Ishikawa (cell line): ENCODE results near the gene TCF7L2.

Experiments used
- EP300 ChIP-seq: IDR thresholded peaks from 2 replicates; pipeline ENCODE4 v1.6.1; 2012; ENCODE audit warnings: borderline replicate concordance
- FOXM1 ChIP-seq: IDR thresholded peaks from 2 replicates; pipeline ENCODE4 v1.6.1; 2012; ENCODE audit warnings: low read depth, borderline replicate concordance
- TAF1 ChIP-seq: IDR thresholded peaks from 2 replicates; pipeline ENCODE4 v1.6.1; 2012; ENCODE audit warnings: low read depth, mild to moderate bottlenecking
- TCF12 ChIP-seq: IDR thresholded peaks from 2 replicates; pipeline ENCODE4 v1.6.1; 2012; ENCODE audit warnings: low read depth
- TF ChIP-seq, protein P1 (sequence below): IDR thresholded peaks from 2 replicates; pipeline ENCODE4 v1.6.1; 2012; ENCODE audit warnings: low read depth, mild to moderate bottlenecking

DNA sequence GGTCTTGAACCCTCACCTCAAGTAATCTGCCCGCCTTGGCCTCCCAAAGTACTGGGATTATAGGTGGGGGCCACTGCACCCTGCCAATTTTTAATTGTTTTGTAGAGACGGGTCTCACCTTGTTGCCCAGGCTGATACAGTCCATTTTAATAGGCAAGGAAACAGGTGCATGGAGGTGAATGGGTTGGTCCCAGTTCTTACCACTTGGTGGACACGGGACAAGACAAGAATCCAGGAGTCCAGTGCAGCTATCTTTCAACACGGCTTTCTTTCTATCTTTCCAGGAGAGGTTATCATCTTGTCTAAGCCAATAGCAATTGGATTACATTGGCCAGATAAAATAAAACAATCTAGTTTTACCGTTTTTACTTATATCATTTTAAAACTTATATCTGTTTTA lies 23.8 kb downstream of the TCF7L2 start:
- TF ChIP-seq TAF1 (no peak), TCF12 (no peak), EP300 (no peak), FOXM1 (no peak)
- TF ChIP-seq, protein P1, sequence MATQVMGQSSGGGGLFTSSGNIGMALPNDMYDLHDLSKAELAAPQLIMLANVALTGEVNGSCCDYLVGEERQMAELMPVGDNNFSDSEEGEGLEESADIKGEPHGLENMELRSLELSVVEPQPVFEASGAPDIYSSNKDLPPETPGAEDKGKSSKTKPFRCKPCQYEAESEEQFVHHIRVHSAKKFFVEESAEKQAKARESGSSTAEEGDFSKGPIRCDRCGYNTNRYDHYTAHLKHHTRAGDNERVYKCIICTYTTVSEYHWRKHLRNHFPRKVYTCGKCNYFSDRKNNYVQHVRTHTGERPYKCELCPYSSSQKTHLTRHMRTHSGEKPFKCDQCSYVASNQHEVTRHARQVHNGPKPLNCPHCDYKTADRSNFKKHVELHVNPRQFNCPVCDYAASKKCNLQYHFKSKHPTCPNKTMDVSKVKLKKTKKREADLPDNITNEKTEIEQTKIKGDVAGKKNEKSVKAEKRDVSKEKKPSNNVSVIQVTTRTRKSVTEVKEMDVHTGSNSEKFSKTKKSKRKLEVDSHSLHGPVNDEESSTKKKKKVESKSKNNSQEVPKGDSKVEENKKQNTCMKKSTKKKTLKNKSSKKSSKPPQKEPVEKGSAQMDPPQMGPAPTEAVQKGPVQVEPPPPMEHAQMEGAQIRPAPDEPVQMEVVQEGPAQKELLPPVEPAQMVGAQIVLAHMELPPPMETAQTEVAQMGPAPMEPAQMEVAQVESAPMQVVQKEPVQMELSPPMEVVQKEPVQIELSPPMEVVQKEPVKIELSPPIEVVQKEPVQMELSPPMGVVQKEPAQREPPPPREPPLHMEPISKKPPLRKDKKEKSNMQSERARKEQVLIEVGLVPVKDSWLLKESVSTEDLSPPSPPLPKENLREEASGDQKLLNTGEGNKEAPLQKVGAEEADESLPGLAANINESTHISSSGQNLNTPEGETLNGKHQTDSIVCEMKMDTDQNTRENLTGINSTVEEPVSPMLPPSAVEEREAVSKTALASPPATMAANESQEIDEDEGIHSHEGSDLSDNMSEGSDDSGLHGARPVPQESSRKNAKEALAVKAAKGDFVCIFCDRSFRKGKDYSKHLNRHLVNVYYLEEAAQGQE, result no peak
